Ishikawa (cell line): Measurements from ENCODE around the gene BAZ2B.

ENCODE experiments used
- CEBPB ChIP-seq: IDR thresholded peaks from 2 replicates; pipeline ENCODE4 v1.6.1; 2012
- CREB1 ChIP-seq: IDR thresholded peaks from 2 replicates; pipeline ENCODE4 v1.6.1; 2012; ENCODE audit warnings: low read depth
- EP300 ChIP-seq: IDR thresholded peaks from 2 replicates; pipeline ENCODE4 v1.6.1; 2012; ENCODE audit warnings: borderline replicate concordance
- FOXM1 ChIP-seq: IDR thresholded peaks from 2 replicates; pipeline ENCODE4 v1.6.1; 2012; ENCODE audit warnings: low read depth, borderline replicate concordance
- RAD21 ChIP-seq: IDR thresholded peaks from 2 replicates; pipeline ENCODE4 v1.6.1; 2012; ENCODE audit warnings: low read depth
- TAF1 ChIP-seq: IDR thresholded peaks from 2 replicates; pipeline ENCODE4 v1.6.1; 2012; ENCODE audit warnings: low read depth, mild to moderate bottlenecking
- TEAD4 ChIP-seq: IDR thresholded peaks from 2 replicates; pipeline ENCODE4 v1.6.1; 2012
- YY1 ChIP-seq: IDR thresholded peaks from 2 replicates; pipeline ENCODE4 v1.6.1; 2012; ENCODE audit warnings: low read depth
- ZBTB7A ChIP-seq: IDR thresholded peaks from 2 replicates; pipeline ENCODE4 v1.6.1; 2012; ENCODE audit warnings: low read depth
- TF ChIP-seq, protein P1 (sequence below): IDR thresholded peaks from 2 replicates; pipeline ENCODE4 v1.6.1; 2012
- TF ChIP-seq, protein P2 (sequence below): IDR thresholded peaks from 2 replicates; pipeline ENCODE4 v1.6.1; 2012; ENCODE audit warnings: low read depth, mild to moderate bottlenecking
- TF ChIP-seq, protein P3 (sequence below): IDR thresholded peaks from 2 replicates; pipeline ENCODE4 v1.6.1; 2012

DNA sequence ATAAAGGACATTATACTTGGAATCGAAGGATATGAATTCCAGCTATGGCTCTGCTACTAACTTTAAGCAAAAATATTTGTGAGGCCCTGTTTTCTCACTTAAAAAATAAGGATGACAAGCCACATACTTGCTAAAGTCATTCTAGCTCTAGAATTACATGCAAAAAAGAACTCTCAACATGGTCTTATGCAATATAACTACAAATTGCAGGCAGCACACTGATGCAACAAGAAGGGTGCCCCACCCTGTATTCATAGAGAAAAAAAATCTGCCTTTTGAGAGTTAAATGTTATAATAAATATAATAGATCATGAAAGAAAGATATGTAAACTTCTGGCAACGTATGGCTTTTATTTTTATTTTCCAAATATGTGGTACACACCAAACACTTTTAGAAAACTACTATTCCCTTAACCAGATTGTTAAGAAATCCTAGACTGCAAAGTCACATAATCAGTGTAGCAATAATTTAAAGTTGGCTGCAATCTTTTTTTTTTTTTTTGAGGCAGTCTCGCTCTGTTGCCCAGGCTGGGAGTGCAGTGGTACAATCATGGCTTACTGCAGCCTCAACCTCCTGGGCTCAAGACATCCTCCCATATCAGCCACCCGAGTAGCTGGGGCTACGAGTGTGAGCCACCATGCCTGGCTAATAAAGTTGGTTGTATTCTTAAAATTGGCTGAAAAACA, 289.6 kb downstream of the BAZ2B start:
- TF ChIP-seq YY1 (no peak), EP300 (no peak), FOXM1 (no peak), TAF1 (no peak), RAD21 (no peak), ZBTB7A (no peak), CEBPB (peak; percentile 84), TEAD4 (no peak), CREB1 (no peak)
- TF ChIP-seq, protein P1, sequence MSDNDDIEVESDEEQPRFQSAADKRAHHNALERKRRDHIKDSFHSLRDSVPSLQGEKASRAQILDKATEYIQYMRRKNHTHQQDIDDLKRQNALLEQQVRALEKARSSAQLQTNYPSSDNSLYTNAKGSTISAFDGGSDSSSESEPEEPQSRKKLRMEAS = no peak
- TF ChIP-seq, protein P2, sequence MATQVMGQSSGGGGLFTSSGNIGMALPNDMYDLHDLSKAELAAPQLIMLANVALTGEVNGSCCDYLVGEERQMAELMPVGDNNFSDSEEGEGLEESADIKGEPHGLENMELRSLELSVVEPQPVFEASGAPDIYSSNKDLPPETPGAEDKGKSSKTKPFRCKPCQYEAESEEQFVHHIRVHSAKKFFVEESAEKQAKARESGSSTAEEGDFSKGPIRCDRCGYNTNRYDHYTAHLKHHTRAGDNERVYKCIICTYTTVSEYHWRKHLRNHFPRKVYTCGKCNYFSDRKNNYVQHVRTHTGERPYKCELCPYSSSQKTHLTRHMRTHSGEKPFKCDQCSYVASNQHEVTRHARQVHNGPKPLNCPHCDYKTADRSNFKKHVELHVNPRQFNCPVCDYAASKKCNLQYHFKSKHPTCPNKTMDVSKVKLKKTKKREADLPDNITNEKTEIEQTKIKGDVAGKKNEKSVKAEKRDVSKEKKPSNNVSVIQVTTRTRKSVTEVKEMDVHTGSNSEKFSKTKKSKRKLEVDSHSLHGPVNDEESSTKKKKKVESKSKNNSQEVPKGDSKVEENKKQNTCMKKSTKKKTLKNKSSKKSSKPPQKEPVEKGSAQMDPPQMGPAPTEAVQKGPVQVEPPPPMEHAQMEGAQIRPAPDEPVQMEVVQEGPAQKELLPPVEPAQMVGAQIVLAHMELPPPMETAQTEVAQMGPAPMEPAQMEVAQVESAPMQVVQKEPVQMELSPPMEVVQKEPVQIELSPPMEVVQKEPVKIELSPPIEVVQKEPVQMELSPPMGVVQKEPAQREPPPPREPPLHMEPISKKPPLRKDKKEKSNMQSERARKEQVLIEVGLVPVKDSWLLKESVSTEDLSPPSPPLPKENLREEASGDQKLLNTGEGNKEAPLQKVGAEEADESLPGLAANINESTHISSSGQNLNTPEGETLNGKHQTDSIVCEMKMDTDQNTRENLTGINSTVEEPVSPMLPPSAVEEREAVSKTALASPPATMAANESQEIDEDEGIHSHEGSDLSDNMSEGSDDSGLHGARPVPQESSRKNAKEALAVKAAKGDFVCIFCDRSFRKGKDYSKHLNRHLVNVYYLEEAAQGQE = no peak
- TF ChIP-seq, protein P3, sequence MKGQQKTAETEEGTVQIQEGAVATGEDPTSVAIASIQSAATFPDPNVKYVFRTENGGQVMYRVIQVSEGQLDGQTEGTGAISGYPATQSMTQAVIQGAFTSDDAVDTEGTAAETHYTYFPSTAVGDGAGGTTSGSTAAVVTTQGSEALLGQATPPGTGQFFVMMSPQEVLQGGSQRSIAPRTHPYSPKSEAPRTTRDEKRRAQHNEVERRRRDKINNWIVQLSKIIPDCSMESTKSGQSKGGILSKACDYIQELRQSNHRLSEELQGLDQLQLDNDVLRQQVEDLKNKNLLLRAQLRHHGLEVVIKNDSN = no peak
